RWPE1 (cell line): Measurements from ENCODE around the gene TUB.

Experiments
- CTCF ChIA-PET: fragments of 350-600 bp; sonication (Branson Sonifier 250); formaldehyde crosslinking; extraction: SDS; loops from one replicate; lab custom pipeline; 2021; lab: Yijun Ruan, JAX
- POLR2A ChIA-PET: fragments of 400-600 bp; formaldehyde crosslinking; extraction: SDS; loops from one replicate; lab custom pipeline; 2020; ENCODE audit warnings: antibody characterized with exemption; ENCODE audit not compliant: low non-redundant PET; lab: Yijun Ruan, JAX
- DNase-seq: peaks from one replicate; pipeline ENCODE4 v3.0.0; 2012; ENCODE audit warnings: low spot score
- H3K27ac ChIP-seq: fragments of 450-650 bp; 2 replicates; pipeline ENCODE4 v1.5.1; 2017
- TF ChIP-seq, protein P1 (sequence below): fragments of 450-650 bp; conservative IDR thresholded peaks from 2 replicates; pipeline ENCODE4 v1.5.1; 2017; ENCODE audit warnings: low read depth, mild to moderate bottlenecking

The TUB gene

DNA sequence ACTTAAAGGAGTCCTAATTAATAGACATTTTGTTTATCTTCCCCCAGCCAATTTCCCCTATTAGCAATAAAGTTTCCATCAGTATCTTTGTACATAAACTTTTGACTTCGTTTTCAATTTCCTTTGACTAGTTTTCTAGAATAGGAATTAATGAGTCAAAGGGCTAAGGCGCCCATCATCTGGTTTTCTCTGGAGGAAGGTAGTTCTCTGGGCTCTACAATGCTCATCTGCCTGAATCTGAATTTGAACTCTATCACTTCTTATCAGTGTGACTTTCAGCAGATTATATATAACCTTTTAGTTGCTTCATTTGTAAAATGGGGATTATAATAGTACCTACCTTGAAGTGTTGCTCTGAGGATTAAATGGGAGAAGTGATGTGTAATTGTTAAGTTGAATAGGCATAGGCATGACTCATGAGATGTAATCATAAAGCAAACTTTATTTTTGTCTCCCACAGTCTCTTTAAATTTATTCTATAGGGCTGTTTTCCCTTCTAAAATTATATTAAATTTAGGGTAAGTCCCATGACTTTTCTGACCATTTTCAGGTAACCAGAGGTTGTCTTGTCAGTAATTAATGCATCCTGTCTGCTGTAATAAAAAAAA is 5.8 kb upstream of the TUB start:
- TF ChIP-seq, protein P1, sequence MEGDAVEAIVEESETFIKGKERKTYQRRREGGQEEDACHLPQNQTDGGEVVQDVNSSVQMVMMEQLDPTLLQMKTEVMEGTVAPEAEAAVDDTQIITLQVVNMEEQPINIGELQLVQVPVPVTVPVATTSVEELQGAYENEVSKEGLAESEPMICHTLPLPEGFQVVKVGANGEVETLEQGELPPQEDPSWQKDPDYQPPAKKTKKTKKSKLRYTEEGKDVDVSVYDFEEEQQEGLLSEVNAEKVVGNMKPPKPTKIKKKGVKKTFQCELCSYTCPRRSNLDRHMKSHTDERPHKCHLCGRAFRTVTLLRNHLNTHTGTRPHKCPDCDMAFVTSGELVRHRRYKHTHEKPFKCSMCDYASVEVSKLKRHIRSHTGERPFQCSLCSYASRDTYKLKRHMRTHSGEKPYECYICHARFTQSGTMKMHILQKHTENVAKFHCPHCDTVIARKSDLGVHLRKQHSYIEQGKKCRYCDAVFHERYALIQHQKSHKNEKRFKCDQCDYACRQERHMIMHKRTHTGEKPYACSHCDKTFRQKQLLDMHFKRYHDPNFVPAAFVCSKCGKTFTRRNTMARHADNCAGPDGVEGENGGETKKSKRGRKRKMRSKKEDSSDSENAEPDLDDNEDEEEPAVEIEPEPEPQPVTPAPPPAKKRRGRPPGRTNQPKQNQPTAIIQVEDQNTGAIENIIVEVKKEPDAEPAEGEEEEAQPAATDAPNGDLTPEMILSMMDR: no peak
- no peak for DNase-seq
- H3K27ac ChIP-seq: no peak overlapping the region
- ChIA-PET CTCF (no interaction called here), POLR2A (no interaction called here)

DNA sequence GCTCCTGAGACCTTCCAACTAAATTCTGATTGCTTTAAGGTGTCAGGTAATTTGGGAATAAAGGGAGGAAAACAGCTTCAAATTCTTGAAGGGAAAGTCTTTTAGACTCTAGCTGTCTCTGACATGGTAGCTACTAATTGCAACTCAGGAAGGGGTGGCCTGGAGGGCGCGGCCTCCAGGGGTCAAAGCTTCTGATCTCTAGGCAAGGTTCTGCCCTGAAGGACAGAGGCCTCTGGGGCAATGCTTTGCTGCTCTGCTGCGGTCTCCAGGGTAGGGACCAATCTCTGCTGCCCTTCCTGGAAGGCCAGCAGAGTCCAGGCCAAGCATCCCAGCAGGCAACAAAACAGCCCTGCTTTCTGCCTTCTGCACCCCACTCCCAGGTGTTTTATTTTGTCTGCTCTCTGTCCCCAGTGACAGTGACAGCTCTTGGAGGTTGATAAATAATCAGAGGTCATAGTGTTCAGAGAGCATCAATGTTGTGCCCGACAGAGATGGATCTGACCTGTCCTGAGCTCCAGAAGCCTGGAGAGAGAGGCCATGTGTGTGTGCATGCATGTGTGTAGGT is 1.8 kb upstream of the TUB start:
- CTCF ChIA-PET: interaction anchor here (0.7 to 2.2 kb wide), 2 partner anchors 46 to 119 kb away, joined by 5 to 6 read pairs; no protein-coding TSS in a partner anchor

DNA sequence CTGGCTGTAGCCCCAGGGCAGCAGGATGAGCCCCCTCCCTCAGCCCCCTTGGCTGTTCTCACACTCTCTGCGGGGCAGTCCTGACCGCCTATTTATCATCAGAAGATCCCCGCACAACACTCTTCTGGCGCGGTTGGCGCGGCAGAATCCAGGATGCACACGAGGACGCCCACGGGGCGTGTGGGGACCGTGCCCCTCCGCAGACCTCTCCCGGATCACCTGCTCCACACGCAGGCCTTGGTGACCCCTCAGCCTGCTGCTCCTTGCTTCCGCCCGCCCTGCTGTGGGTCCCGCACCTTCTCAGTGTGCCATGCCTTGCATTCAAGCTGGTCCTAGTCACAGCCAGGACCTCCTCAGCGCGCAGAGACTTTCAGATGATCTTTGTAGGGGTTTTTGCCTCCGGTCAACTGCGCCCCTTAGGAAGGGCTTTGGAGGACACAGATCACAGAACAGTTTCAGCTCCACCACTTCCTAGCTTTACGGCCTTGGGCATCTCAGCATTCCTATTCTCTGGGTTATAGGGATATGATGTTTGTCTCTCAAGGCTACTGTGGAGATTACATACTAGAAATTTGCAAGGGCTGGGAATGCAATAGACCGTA is 841 bp upstream of the TUB start:
- CTCF ChIA-PET: interaction anchor here (1.2 to 2.2 kb wide), 2 partner anchors 8 to 47 kb away, joined by 3 to 6 read pairs; no protein-coding TSS in a partner anchor
- POLR2A ChIA-PET: no interaction called here

More for the DNA sequence above, 1.8 kb upstream of the TUB start:
- no peak for DNase-seq
- TF ChIP-seq, protein P1: no peak
- no peak overlapping the region for H3K27ac ChIP-seq
- POLR2A ChIA-PET: interaction anchor here (1.1 kb wide), 1 partner anchor 36 kb away, joined by 3 read pairs; no protein-coding TSS in a partner anchor

DNA sequence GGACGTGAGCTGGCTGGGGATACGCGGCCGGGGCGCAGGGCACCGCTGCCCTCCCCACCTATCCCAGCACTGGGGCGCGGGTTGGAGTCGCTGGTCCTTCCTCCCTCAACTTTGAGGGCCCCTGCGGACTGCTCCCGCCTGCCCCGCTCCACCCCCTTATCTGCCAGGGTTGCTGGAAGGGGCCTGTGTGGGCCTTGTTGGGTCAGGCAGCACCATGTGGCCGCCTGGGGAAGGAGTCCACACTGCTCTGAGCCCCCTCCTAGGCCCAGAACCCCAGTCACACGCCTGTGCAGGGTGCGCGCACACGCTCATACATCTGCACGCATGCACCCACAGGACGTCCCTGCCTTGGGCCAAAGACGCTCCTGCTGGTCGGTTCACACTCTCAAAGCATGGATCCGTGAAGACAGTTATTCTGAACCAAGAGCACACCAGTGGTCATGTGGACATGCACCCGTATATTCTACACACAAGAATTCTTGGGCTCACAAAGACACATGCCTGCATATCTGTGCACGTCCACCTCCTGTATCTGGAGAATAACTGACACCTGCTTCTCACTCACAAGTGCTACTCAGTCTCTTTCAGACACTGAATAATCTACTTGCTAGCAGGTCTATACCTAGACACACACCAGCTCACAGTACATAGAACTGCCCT is 710 bp downstream of the TUB start:
- H3K27ac ChIP-seq: no peak overlapping the region
- POLR2A ChIA-PET: no interaction called here
- TF ChIP-seq, protein P1: no peak
- CTCF ChIA-PET: interaction anchor here (1.1 to 2.4 kb wide), 3 partner anchors 9 to 48 kb away, joined by 3 to 9 read pairs (median 5); no protein-coding TSS in a partner anchor
- no peak for DNase-seq

More for the DNA sequence above, 841 bp upstream of the TUB start:
- no peak for DNase-seq
- TF ChIP-seq, protein P1: no peak
- no peak overlapping the region for H3K27ac ChIP-seq

DNA sequence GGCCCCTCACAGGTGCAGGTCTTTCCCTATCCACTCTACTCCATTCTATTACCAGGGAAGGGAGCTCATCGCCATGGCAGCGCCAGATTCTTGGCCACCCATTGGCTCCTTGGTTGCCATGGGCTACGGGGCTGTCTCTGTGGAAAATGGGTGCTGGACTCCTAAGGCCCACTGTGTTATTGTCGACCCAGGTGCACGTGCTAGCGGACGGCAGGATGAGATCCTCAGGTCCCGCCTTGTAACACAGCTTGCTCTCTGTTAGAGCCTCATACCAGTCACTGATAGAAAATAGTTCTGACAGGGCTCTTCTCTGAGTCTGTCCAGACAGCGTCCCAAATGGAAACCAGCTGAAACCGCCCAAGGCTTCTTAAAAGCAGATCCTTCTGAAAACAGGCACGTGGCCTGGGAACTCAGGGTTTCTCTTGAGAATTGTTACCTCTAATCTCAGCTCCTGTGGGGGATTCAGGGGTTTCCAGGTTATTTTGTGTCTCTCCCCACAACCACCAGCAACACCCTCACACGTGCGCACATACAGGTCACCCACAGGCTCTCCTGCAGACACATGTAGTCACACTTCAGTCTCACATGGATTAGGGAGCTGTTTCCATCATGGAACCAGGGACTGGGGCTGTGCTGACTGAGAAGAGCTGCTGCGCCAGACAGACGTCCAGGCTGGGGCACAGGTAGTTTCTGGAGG is 1.5 kb downstream of the TUB start:
- ChIA-PET CTCF (interaction anchor here (0.5 to 2.4 kb wide), 5 partner anchors 9 to 186 kb away, joined by 3 to 9 read pairs (median 3); no protein-coding TSS in a partner anchor), POLR2A (no interaction called here)
- no peak for DNase-seq
- no peak overlapping the region for H3K27ac ChIP-seq
- TF ChIP-seq, protein P1: no peak

DNA sequence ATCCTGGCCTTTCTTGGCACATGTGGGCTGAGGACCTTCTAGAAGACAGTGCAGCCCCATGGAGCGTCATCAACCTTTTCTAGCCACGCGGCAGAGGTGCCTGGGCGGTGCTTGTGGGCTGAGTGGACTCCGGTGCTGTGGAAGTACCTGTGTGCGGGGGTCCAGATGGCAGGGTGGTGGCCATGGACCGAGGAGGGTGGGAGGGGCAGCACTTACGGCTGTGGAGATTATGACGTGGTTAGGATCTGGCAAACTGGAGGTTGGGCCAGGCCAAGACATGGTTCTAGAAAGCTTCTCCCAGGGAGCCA is 2.0 kb downstream of the TUB start:
- DNase-seq: no peak
- CTCF ChIA-PET: interaction anchor here (0.5 to 2.4 kb wide), 4 partner anchors 8 to 187 kb away, joined by 3 to 9 read pairs (median 4); no protein-coding TSS in a partner anchor
- TF ChIP-seq, protein P1: no peak
- H3K27ac ChIP-seq: no peak overlapping the region
- POLR2A ChIA-PET: no interaction called here
